ENCODE measurements around the gene CCDC88A. TPM values are rescaled to one million over a fixed set of nuclear protein-coding genes. Genes with fewer than 3 reads are reported as not detected.

CCDC88A gene
- total and polyA plus RNA-seq, 2 experiments from 2014 or later, result 144 to 169 TPM

DNA sequence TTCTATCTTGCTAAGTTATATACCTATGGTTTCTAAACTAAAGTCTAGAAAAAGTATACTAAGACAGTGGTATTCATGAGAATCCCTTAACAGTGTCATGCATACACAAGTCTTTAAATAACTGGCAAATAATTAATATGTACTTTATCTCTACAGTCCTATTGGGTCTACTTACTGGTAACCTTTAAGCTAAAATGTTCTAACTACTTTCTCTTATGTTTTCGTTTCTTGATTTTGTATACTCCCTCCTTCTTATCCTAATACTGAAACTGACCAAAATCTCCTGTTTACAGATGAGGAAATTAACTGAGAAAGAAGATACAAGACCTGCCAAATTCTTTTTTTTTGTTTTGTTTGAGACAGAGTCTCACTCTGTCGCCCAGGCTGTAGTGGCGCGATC, 74.6 kb downstream of the CCDC88A start:
- Mint-ChIP-seq H3K27me3 (ENCODE audit: insufficient read depth, low read depth, poor library complexity) (no peaks in the 10 kb centered on the region), H3K9me3 (no peaks in the 10 kb centered on the region), H3K4me3 (no peak overlapping the region), H3K36me3 (ENCODE audit: low read depth) (peaks cover 33% of the 10 kb centered on the region; the same call in 2 of the 3 replicates), H3K27ac (no peak overlapping the region), H3K4me1 (no peaks in the 10 kb centered on the region)
- Histone ChIP-seq H3F3A (replicated peaks; ENCODE audit: low read depth) (no peaks in the 10 kb centered on the region), H2AFZ (no peak overlapping the region), H3K36me3 (ENCODE audit: insufficient read depth) (peaks cover 21% of the 10 kb centered on the region; the same call in 1 of the 2 replicates), H3K4me2 (no peak overlapping the region), H3K4me1 (ENCODE audit: insufficient read depth) (no peaks in the 10 kb centered on the region), H3K27me3 (ENCODE audit: insufficient read depth) (no peaks in the 10 kb centered on the region), H3K79me2 (replicated peaks; ENCODE audit: insufficient read depth) (no peaks in the 10 kb centered on the region), H4K20me1 (replicated peaks; ENCODE audit: insufficient read depth) (no peaks in the 10 kb centered on the region), H3K9me2 (ENCODE audit: insufficient read depth) (no peaks in the 10 kb centered on the region), H3K27ac (ENCODE audit: low read depth) (no peak overlapping the region), H3K4me3 (no peak overlapping the region)
- TF ChIP-seq EZH2phosphoT487 (IDR thresholded peaks at IDR 0.05; ENCODE audit: unreplicated experiment) (no peak), NANOG (IDR thresholded peaks at IDR 0.05; ENCODE audit: borderline replicate concordance) (no peak), CREB1 (CRISPR knock-in tag; IDR thresholded peaks at IDR 0.05; ENCODE audit: low read depth) (no peak), ZNF462 (CRISPR knock-in tag; IDR thresholded peaks at IDR 0.05) (no peak), POLR2AphosphoS5 (IDR thresholded peaks at IDR 0.05; ENCODE audit: low read depth) (no peak), EZH2 (IDR thresholded peaks at IDR 0.05; ENCODE audit: low read depth, unreplicated experiment) (no peak), STAT1 (IDR thresholded peaks at IDR 0.05; ENCODE audit: unreplicated experiment) (no peak), CTCF (conservative IDR thresholded peaks at IDR 0.05; ENCODE audit: low read depth in 2 of 2) (no peak), ZNF114 (CRISPR knock-in tag; IDR thresholded peaks at IDR 0.05) (no peak), ZNF331 (CRISPR knock-in tag; IDR thresholded peaks at IDR 0.05; ENCODE audit: low read depth) (no peak), JUNB (IDR thresholded peaks at IDR 0.05; ENCODE audit: unreplicated experiment) (no peak), REST (IDR thresholded peaks at IDR 0.05; ENCODE audit: unreplicated experiment) (no peak)
- TF ChIP-seq, protein P1, sequence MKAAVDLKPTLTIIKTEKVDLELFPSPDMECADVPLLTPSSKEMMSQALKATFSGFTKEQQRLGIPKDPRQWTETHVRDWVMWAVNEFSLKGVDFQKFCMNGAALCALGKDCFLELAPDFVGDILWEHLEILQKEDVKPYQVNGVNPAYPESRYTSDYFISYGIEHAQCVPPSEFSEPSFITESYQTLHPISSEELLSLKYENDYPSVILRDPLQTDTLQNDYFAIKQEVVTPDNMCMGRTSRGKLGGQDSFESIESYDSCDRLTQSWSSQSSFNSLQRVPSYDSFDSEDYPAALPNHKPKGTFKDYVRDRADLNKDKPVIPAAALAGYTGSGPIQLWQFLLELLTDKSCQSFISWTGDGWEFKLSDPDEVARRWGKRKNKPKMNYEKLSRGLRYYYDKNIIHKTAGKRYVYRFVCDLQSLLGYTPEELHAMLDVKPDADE (IDR thresholded peaks at IDR 0.05), result no peak
- DNase-seq (ENCODE audit: low spot score) (no peak), ATAC-seq (no peak)
